Neuronal stem cell (in vitro differentiated cells): ENCODE results near the gene LGALS9C.
"Not testable (repeated sequence)": the region's sequence is repeated elsewhere in the genome, so short reads cannot be mapped to it uniquely, and the experiment has no call there.

ENCODE experiments used
- DNase-seq: peaks from one replicate; pipeline ENCODE4 v3.0.0-alpha.2; 2013; ENCODE audit warnings: low spot score
- H2AFZ ChIP-seq: one replicate; pipeline ENCODE4 v1.6.1; 2013; ENCODE audit warnings: mild to moderate bottlenecking, low read length, inconsistent platforms
- H2AK5ac ChIP-seq: 2 replicates; pipeline ENCODE4 v1.6.1; 2013; ENCODE audit warnings: low read depth, mild to moderate bottlenecking, inconsistent platforms, low read length, moderate library complexity, mixed read lengths
- H2BK120ac ChIP-seq: 2 replicates; pipeline ENCODE4 v1.6.1; 2013; ENCODE audit warnings: low read depth, mild to moderate bottlenecking, inconsistent platforms, low read length, moderate library complexity, mixed read lengths
- H2BK12ac ChIP-seq: one replicate; pipeline ENCODE4 v1.6.1; 2013; ENCODE audit warnings: low read length, inconsistent platforms
- H2BK15ac ChIP-seq: 2 replicates; pipeline ENCODE4 v1.6.1; 2013; ENCODE audit warnings: mild to moderate bottlenecking, low read length, inconsistent platforms, mixed read lengths
- H2BK5ac ChIP-seq: one replicate; pipeline ENCODE4 v1.6.1; 2013; ENCODE audit warnings: inconsistent platforms, mild to moderate bottlenecking, low read length, moderate library complexity
- H3K14ac ChIP-seq: one replicate; pipeline ENCODE4 v1.6.1; 2013; ENCODE audit warnings: low read length, inconsistent platforms
- H3K18ac ChIP-seq: 2 replicates; pipeline ENCODE4 v1.6.1; 2013; ENCODE audit warnings: low read length, inconsistent platforms
- H3K23ac ChIP-seq: 2 replicates; pipeline ENCODE4 v1.6.1; 2013; ENCODE audit warnings: low read depth, mild to moderate bottlenecking, mixed read lengths, low read length, inconsistent platforms; ENCODE audit not compliant: poor library complexity
- H3K27ac ChIP-seq: replicated peaks from 3 replicates; pipeline ENCODE4 v1.5.1; 2013; ENCODE audit warnings: low read length, inconsistent platforms
- H3K27me3 ChIP-seq, 3 experiments: 2 replicates each; pipeline ENCODE4 v1.6.1; 2013; ENCODE audit warnings: low read length in 3 of 3, mild to moderate bottlenecking in 2 of 3, inconsistent platforms in 1 of 3, low read depth in 1 of 3, mixed read lengths in 1 of 3, moderate library complexity in 1 of 3; ENCODE audit not compliant: control insufficient read depth in 3 of 3, insufficient read depth in 3 of 3
- H3K36me3 ChIP-seq, 2 donors: replicated peaks in 1 of 2; 2 replicates each; pipeline ENCODE4 v1.6.1; 2013; ENCODE audit warnings: low read length in 2 of 2; ENCODE audit not compliant: control insufficient read depth in 2 of 2, insufficient read depth in 2 of 2
- H3K4ac ChIP-seq: 2 replicates; pipeline ENCODE4 v1.6.1; 2013; ENCODE audit warnings: inconsistent platforms, mild to moderate bottlenecking, low read length, moderate library complexity
- H3K4me1 ChIP-seq, 2 donors: 1 replicate in 1 of 2; 2 replicates in 1 of 2; pipeline ENCODE4 v1.6.1; 2013; ENCODE audit warnings: low read length in 2 of 2, low read depth in 1 of 2; ENCODE audit not compliant: control insufficient read depth in 2 of 2, insufficient read depth in 1 of 2
- H3K4me2 ChIP-seq: one replicate; pipeline ENCODE4 v1.6.1; 2013; ENCODE audit warnings: mild to moderate bottlenecking, low read length, inconsistent platforms; ENCODE audit not compliant: insufficient read depth, poor library complexity, severe bottlenecking
- H3K4me3 ChIP-seq, 2 donors: 2 replicates each; pipeline ENCODE4 v1.5.1; 2013; ENCODE audit warnings: low read length in 2 of 2, mild to moderate bottlenecking in 2 of 2, inconsistent platforms in 1 of 2, moderate library complexity in 1 of 2
- H3K79me1 ChIP-seq: one replicate; pipeline ENCODE4 v1.6.1; 2013; ENCODE audit warnings: low read depth, mild to moderate bottlenecking, inconsistent platforms, low read length, moderate library complexity
- H3K9ac ChIP-seq: one replicate; pipeline ENCODE4 v1.6.1; 2013; ENCODE audit warnings: mild to moderate bottlenecking, low read depth, low read length, inconsistent platforms; ENCODE audit not compliant: poor library complexity
- H3K9me3 ChIP-seq, 2 donors: replicated peaks in 1 of 2; 2 replicates each; pipeline versions ENCODE3 to v1.6.1; 2013; ENCODE audit warnings: low read length in 2 of 2, mild to moderate bottlenecking in 2 of 2, inconsistent platforms in 1 of 2, low read depth in 1 of 2, mixed read lengths in 1 of 2, moderate library complexity in 1 of 2; ENCODE audit not compliant: control insufficient read depth in 2 of 2, insufficient read depth in 1 of 2
- H4K8ac ChIP-seq: one replicate; pipeline ENCODE4 v1.6.1; 2013; ENCODE audit warnings: low read depth, mild to moderate bottlenecking, inconsistent platforms, low read length, moderate library complexity
- H4K91ac ChIP-seq: one replicate; pipeline ENCODE4 v1.6.1; 2013; ENCODE audit warnings: low read length, low read depth, mild to moderate bottlenecking, inconsistent platforms; ENCODE audit not compliant: poor library complexity
- WGBS, 2 donors: extraction: QIAGEN DNeasy Blood & Tissue Kit; methylation state at CpG; one replicate each; pipeline ENCODE4 v1.1.7; 2013; ENCODE audit warnings: missing lambda C conversion rate in 2 of 2, mixed read lengths in 1 of 2; ENCODE audit not compliant: insufficient read length in 2 of 2, insufficient replicate concordance in 1 of 2; ENCODE audit errors: extremely low coverage in 2 of 2; 5-methylcytosine and 5-hydroxymethylcytosine counted together

The LGALS9C gene

GRCh38 chr17:18527354-18527753 lies 50.8 kb downstream of the LGALS9C start:
- not testable (repeated sequence) for H3K18ac ChIP-seq, H2BK5ac ChIP-seq, H2BK12ac ChIP-seq, H3K36me3 ChIP-seq, H3K9ac ChIP-seq, H3K4me3 ChIP-seq, DNase-seq, H4K91ac ChIP-seq, H2BK120ac ChIP-seq, H3K4me2 ChIP-seq, H3K27ac ChIP-seq, H2AK5ac ChIP-seq, H2BK15ac ChIP-seq, H2AFZ ChIP-seq, H3K23ac ChIP-seq, H3K4me1 ChIP-seq, H3K14ac ChIP-seq, H3K79me1 ChIP-seq, H3K4ac ChIP-seq, H4K8ac ChIP-seq, H3K9me3 ChIP-seq, H3K27me3 ChIP-seq
- no CpG with 5 or more reads among the region's 8 CpGs for WGBS, 2 donors

DNA sequence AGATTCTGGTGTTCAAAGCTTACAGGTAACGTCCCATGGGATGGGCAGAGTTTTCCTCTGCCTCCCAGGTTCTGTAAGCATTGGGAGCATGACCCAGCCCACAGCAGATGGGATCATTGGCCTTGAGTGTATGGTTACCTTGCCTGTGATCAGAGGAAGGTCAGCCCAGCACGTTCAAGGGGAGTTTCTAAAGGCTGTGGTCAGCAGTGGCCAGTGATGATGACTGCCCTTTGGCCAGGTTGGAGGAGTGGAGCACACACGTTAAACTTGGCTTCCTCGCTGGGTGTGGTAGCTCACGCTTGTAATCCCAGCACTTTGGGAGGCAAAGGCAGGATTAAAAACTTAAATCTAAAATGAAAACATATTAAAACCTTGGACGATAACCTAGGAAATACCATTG lies 51.8 kb downstream of the LGALS9C start:
- WGBS, 2 donors, result no CpG with 5 or more reads among the region's 6 CpGs
- DNase-seq, result not testable (repeated sequence)

GRCh38 chr17:18528899-18529500 lies 52.4 kb downstream of the LGALS9C start:
- not testable (repeated sequence) for H3K9ac ChIP-seq, H2AK5ac ChIP-seq, H3K18ac ChIP-seq, H3K27ac ChIP-seq, H3K4me2 ChIP-seq, H2BK15ac ChIP-seq, H3K79me1 ChIP-seq, H2BK12ac ChIP-seq, H3K14ac ChIP-seq, H4K91ac ChIP-seq, H3K4ac ChIP-seq, H3K23ac ChIP-seq, H2BK120ac ChIP-seq, H2AFZ ChIP-seq, DNase-seq, H2BK5ac ChIP-seq, H3K27me3 ChIP-seq, H3K4me3 ChIP-seq, H4K8ac ChIP-seq, H3K4me1 ChIP-seq, H3K9me3 ChIP-seq, H3K36me3 ChIP-seq
- WGBS, 2 donors, result no CpG with 5 or more reads among the region's 4 CpGs

More for the DNA sequence above, 51.8 kb downstream of the LGALS9C start:
- H4K91ac ChIP-seq, H3K36me3 ChIP-seq, H3K4ac ChIP-seq, H2BK12ac ChIP-seq, H3K9ac ChIP-seq, H3K4me3 ChIP-seq, H3K79me1 ChIP-seq, H2AFZ ChIP-seq, H3K27me3 ChIP-seq, H3K23ac ChIP-seq, H2BK120ac ChIP-seq, H3K4me2 ChIP-seq, H4K8ac ChIP-seq, H2BK5ac ChIP-seq, H3K27ac ChIP-seq, H2AK5ac ChIP-seq, H3K14ac ChIP-seq, H3K18ac ChIP-seq, H2BK15ac ChIP-seq, H3K9me3 ChIP-seq, H3K4me1 ChIP-seq: not testable (repeated sequence)

DNA sequence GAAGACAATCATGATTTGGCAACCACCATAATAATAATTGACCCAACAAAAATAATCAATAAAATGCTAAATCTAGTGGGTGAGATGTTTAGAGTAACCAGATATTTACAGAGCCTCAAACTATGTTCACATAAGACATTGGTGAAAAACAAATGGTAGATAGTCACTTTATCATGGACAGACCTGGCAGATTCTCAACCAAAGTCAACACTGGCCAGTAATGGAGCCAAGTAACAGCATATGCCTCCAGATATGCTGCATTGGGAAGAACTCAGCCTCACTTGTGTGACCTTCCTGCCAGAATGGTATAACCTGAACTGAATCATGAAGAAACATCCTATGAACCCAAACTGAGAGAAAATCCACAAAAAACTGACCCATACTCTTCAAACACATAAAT lies 53.8 kb downstream of the LGALS9C start:
- H2AFZ ChIP-seq, H2BK120ac ChIP-seq: not testable (repeated sequence)

More for the DNA sequence above, 53.8 kb downstream of the LGALS9C start:
- not testable (repeated sequence) for H3K4me3 ChIP-seq, H3K79me1 ChIP-seq, H3K9ac ChIP-seq, H2AK5ac ChIP-seq, DNase-seq, H3K4me2 ChIP-seq, H3K14ac ChIP-seq, H2BK5ac ChIP-seq, H3K4me1 ChIP-seq, H3K36me3 ChIP-seq, H2BK15ac ChIP-seq, H3K27ac ChIP-seq, H3K4ac ChIP-seq, H2BK12ac ChIP-seq, H4K91ac ChIP-seq, H3K18ac ChIP-seq, H4K8ac ChIP-seq, H3K23ac ChIP-seq, H3K9me3 ChIP-seq, H3K27me3 ChIP-seq
